Activated T-helper 2 cell treated with anti-CD3 and anti-CD28 coated beads, Interferon-gamma antibody, Interleukin-2, Interleukin-4, amounts not matched to agents 10 μg/mL and 5 μg/mL and 100 μg/mL, durations not matched to agents 14 hours and 24 hours and 36 hours (primary cell): ENCODE results near the gene DHCR24. TPM values are rescaled to one million over a fixed set of nuclear protein-coding genes. Genes with fewer than 3 reads are reported as not detected.

Experiments used
- DNase-seq: peaks from one replicate; pipeline ENCODE4 v3.0.0; 2021; ENCODE audit warnings: low spot score
- H3K27ac Mint-ChIP-seq: one replicate; pipeline ENCODE4 v1.8.0; 2021; ENCODE audit warnings: mixed read lengths
- H3K27me3 Mint-ChIP-seq: one replicate; pipeline ENCODE4 v1.8.0; 2021; ENCODE audit warnings: low read depth, mixed read lengths
- H3K36me3 Mint-ChIP-seq: one replicate; pipeline ENCODE4 v1.8.0; 2021; ENCODE audit warnings: low read depth, mixed read lengths
- H3K4me1 Mint-ChIP-seq: one replicate; pipeline ENCODE4 v1.8.0; 2021; ENCODE audit warnings: low read depth, mixed read lengths
- H3K4me3 Mint-ChIP-seq: one replicate; pipeline ENCODE4 v1.8.0; 2021; ENCODE audit warnings: low read depth, mild to moderate bottlenecking, moderate library complexity, mixed read lengths
- H3K9me3 Mint-ChIP-seq: one replicate; pipeline ENCODE4 v1.8.0; 2021; ENCODE audit warnings: mixed read lengths
- intact Hi-C: fragments of 100-400 bp; cut with micrococcal nuclease; formaldehyde crosslinking; loops from one replicate; pipeline ENCODE4 v1.15.1; 2023
- total RNA-seq: library from RNA; stranded (reverse); gene quantifications from 2 replicates; pipeline ENCODE4 v1.2.3, GENCODE V29; 2022

The DHCR24 gene
- total RNA-seq, 1 donor from 2014 or later: 231 TPM

DNA sequence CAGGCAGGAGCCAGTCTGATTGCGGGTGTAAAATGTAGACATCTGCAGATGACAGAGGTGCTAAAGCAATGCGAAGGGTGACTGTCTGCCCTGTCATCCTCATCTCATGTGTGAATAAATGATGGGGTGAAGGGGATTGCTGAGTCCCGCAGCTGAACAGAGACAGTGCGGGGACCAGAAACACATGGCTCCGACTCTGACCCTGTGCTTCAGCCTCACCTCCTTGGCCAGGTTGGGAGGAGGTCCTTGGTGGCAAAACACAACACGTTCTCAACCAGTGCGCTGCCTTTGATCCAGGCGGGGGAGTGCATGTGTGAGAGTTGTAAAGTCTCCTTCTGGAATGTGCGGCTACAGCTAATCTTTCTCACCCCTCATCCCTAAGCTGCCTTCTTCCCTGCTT, 53.9 kb downstream of the DHCR24 start:
- intact Hi-C loops: no loop called here

DNA sequence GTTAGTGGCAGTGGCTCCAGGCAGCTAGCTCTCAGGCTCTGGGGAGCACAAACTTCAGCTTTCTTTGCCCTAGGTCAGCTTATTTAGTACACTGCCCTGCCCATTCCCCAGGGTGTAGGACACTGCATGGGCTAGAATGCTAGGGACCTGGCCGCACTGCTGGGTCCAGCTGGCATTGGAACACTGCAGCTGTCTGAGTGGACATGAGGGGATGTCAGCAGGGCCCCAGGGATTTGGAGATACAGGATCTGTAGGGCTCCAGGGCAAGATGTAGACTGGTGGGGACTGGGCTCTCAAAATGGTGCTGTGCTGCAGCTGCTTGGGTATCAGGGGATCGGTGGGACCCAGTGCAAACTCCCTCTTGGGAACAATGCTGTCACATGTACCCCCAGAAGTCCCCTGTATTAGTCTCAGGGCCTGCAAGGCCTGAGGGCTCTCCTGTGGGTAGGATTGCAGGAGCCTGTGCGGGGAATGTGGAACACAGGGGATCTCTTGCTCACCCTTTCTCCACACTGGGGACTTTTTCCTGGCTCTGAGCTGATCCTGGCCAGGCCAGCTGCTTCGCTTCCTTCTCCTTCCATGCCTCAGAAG, 60.7 kb downstream of the DHCR24 start:
- Mint-ChIP-seq H3K4me3 (no peak overlapping the region), H3K9me3 (peaks cover 39% of the 10 kb centered on the region), H3K27ac (no peak overlapping the region), H3K36me3 (no peaks in the 10 kb centered on the region), H3K4me1 (no peaks in the 10 kb centered on the region), H3K27me3 (peaks cover 2% of the 10 kb centered on the region)
- DNase-seq: no peak
- intact Hi-C loops: no loop called here

More for the DNA sequence above, 53.9 kb downstream of the DHCR24 start:
- no peak overlapping the region for H3K27ac Mint-ChIP-seq
- H3K36me3 Mint-ChIP-seq: no peaks in the 10 kb centered on the region
- peaks cover 2% of the 10 kb centered on the region for H3K27me3 Mint-ChIP-seq
- no peaks in the 10 kb centered on the region for H3K4me1 Mint-ChIP-seq
- peaks cover 5% of the 10 kb centered on the region for H3K9me3 Mint-ChIP-seq
- DNase-seq: no peak
- H3K4me3 Mint-ChIP-seq: no peak overlapping the region

DNA sequence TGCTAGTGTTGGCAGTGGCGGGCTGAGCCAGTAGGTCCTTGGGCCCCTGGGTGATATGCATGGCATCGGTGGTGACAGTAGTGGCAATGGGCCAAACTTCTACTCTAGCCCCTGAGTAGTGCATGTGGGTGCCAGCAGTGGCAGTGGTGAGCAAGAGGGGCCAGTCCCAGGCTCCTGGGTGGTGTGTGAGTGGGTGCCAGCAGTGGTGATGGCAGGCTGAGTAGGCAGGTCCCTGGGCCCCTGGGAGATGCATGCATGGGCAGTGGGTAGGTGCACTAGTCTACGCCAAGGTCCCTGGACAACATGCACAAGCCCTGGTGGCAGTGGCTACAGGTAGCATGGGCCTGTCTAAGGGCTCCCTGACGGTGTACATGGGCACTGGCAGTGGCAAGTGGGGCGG, 61.3 kb downstream of the DHCR24 start:
- intact Hi-C loops: no loop called here
- no peaks in the 10 kb centered on the region for H3K4me1 Mint-ChIP-seq
- H3K27me3 Mint-ChIP-seq: peaks cover 4% of the 10 kb centered on the region
- H3K4me3 Mint-ChIP-seq: no peak overlapping the region
- DNase-seq: no peak
- no peaks in the 10 kb centered on the region for H3K36me3 Mint-ChIP-seq
- no peak overlapping the region for H3K27ac Mint-ChIP-seq
- peaks cover 39% of the 10 kb centered on the region for H3K9me3 Mint-ChIP-seq

DNA sequence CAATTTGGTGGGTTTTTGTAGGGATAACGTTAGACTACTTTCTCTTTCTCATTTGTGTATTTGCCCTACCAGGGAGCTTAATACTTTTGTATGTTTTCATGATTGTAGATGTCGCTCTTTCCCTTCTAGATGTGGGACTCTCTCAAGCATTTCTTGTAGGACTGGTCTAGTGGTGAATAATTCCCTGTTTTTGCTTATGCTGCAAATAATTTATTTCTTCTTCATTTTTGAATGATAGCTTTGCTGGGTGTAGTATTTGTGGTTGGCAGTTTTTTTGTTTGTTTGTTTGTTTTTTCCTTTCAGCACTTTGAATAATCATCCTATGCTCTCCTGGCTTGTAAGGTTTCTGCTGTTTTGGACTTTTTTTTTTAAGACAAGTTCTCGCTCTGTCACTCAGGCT, 63.3 kb downstream of the DHCR24 start:
- Mint-ChIP-seq H3K36me3 (no peaks in the 10 kb centered on the region), H3K4me3 (no peak overlapping the region), H3K9me3 (peaks cover 36% of the 10 kb centered on the region), H3K27me3 (peaks cover 5% of the 10 kb centered on the region), H3K27ac (no peak overlapping the region), H3K4me1 (no peaks in the 10 kb centered on the region)
- no peak for DNase-seq
- intact Hi-C loops: no loop called here

DNA sequence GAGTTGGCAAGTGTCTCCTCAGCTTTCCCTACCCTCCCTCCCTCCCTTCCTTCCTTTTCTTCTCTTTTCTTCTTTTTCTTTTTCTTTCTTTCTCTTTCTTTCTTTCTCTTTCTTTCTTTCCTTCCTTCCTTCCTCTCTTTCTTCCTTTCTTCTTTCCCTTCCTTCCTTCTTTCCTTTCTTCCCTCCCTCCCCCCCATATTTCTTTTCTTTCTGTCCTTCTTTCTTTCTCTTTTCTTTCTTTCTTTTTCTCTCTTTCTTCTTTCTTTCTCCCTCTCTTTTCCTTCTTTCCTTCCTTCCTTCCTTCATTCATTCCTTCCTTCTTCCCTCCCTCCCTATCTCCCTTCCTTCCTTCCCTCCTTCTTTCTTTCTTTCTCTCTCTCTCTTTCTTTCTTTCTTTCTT, 67.3 kb downstream of the DHCR24 start:
- intact Hi-C loops: no loop called here
- H3K27ac Mint-ChIP-seq: no peak overlapping the region
- H3K4me1 Mint-ChIP-seq: no peaks in the 10 kb centered on the region
- peaks cover 14% of the 10 kb centered on the region for H3K9me3 Mint-ChIP-seq
- DNase-seq: no peak
- H3K4me3 Mint-ChIP-seq: no peak overlapping the region
- no peaks in the 10 kb centered on the region for H3K36me3 Mint-ChIP-seq
- peaks cover 7% of the 10 kb centered on the region for H3K27me3 Mint-ChIP-seq

DNA sequence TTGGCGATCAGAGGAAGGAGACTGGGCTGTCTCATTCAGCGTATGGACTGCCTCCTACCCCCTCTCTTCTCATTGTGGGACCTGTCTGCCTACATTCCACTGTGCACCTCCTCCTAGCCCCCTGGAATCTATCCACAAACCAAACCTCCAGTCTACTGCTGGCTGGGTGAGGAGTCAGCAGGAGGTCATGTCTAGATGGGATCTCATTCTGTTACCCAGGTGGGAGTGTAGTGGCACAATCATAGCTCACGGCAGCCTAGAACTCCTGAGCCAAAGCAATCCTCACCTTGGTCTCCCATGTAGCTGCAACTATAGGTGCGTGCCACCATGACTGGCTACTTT, 67.8 kb downstream of the DHCR24 start:
- intact Hi-C loops: no loop called here
- Mint-ChIP-seq H3K27me3 (peaks cover 7% of the 10 kb centered on the region), H3K27ac (no peak overlapping the region), H3K4me1 (no peaks in the 10 kb centered on the region), H3K36me3 (no peaks in the 10 kb centered on the region), H3K9me3 (peaks cover 9% of the 10 kb centered on the region), H3K4me3 (no peak overlapping the region)
- DNase-seq: no peak

DNA sequence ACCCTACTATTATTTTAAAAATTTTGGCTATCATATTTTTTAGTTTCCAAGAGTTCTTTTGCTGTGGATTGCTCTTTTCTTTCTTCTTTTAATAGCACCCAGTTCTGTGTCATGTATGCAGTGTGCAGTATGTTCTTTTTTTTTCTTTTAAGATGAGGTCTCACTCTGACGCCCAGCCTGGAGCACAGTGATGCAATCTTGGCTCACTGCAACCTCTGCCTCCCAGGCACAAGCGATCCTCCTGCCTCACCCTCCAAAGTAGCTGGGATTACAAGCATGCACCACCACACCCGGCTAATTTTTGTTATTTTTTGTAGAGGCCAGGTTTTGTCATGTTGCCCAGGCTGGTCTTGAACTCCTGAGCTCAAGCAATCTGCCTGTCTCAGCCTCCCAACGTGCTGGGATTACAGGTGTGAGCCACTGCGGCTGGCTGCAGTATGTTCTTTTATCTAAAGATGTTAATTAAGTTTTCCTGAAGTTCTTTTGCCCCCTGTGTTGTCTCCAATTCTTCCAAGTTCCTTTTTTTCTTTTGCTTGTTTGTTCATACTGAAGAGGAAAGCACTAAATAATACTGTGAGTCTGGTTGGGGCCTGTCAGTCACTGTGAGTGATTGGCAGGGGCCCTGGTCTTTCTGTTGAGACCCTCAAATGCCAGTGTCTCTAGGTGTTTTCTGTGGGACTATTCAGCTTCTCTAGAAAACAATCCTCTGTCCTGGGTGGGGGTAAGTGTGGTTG, 68.4 kb downstream of the DHCR24 start:
- intact Hi-C loops: no loop called here
- H3K4me1 Mint-ChIP-seq: no peaks in the 10 kb centered on the region
- H3K9me3 Mint-ChIP-seq: peaks cover 5% of the 10 kb centered on the region
- no peak for DNase-seq
- H3K27ac Mint-ChIP-seq: no peak overlapping the region
- H3K36me3 Mint-ChIP-seq: no peaks in the 10 kb centered on the region
- H3K27me3 Mint-ChIP-seq: peaks cover 7% of the 10 kb centered on the region
- no peak overlapping the region for H3K4me3 Mint-ChIP-seq

DNA sequence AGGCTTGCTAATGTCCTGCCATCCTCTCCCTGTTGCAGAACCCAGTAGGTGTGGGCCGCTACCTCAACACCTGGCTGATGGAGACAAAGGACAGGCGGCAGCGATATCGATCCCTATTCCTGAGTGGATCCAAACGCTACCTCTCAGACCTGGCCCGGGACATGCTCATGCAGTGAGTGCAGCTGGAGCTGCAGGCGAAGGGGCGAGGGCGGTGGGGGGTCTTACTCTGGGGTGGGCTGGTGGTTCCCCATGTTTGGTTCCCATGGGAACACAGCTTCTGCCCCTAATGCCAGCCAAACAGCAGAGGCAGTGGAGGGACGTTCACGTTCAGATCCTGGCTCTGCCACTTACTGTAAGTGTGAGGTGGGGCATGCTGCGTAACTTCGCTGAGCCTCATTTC, 70.0 kb downstream of the DHCR24 start:
- no peak overlapping the region for H3K4me3 Mint-ChIP-seq
- peaks cover 7% of the 10 kb centered on the region for H3K27me3 Mint-ChIP-seq
- intact Hi-C loops: no loop called here
- no peaks in the 10 kb centered on the region for H3K9me3 Mint-ChIP-seq
- no peak for DNase-seq
- no peak overlapping the region for H3K27ac Mint-ChIP-seq
- no peaks in the 10 kb centered on the region for H3K36me3 Mint-ChIP-seq
- H3K4me1 Mint-ChIP-seq: peaks cover 6% of the 10 kb centered on the region

DNA sequence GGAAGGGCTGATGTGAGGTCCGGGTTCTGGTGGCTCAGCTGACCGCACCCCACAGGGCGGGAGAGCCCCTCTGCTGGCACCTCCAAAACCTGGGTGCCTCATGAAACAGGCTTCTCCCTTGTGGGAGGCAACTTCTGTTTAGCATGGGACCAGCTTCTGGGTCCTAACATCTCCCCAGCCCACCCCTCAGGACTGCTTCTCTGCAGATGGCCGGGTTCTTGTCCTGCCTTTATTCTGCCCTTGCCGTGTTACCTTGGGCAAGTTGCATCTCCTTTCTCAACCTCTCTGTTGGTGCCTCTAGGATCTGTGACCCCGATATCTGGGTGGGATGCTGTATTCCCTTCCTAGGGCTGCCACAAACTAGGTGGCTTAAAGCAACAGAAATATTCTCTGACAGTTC, 70.9 kb downstream of the DHCR24 start:
- H3K27me3 Mint-ChIP-seq: peaks cover 6% of the 10 kb centered on the region
- intact Hi-C loops: no loop called here
- H3K27ac Mint-ChIP-seq: no peak overlapping the region
- no peak for DNase-seq
- H3K4me1 Mint-ChIP-seq: peaks cover 6% of the 10 kb centered on the region
- no peaks in the 10 kb centered on the region for H3K9me3 Mint-ChIP-seq
- no peaks in the 10 kb centered on the region for H3K36me3 Mint-ChIP-seq
- H3K4me3 Mint-ChIP-seq: no peak overlapping the region

DNA sequence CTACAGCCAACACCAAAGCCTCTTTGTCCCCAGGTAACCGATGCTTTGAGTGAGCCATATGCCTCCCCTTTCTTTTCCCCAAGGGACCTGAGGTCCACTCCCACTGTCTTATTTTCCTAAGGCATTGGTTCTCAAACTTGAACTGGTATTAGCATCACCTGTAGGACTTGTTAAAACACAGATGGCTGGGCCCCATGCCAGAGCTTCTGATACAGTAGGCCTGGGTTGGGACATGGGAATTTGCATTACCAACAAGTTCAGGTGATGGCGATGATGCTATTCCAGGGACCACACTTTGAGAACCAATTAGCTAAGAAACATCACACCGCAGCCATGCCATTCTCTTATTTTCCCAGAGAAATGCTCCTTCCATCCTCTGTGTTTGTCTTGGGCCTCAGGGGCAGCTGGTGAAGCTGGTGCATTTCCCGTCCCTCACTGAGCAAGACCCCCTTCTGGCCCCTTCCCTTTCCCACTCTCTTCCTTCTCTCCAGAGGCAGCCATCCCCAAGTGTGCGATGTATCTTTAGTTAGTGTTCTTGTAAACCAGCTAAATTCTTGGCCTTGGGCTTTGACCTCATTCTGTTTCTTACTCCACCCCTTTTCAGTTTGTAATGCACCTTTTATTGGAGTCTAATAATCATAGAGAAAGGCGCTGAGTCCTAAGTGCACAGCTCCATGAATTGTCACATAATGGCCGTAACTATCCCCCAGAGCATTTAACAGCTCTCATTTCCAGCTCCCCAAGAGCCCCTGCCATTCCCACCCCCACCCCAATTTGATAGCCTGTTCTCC, 71.7 kb downstream of the DHCR24 start:
- no peaks in the 10 kb centered on the region for H3K9me3 Mint-ChIP-seq
- peaks cover 4% of the 10 kb centered on the region for H3K27me3 Mint-ChIP-seq
- no peaks in the 10 kb centered on the region for H3K36me3 Mint-ChIP-seq
- H3K4me1 Mint-ChIP-seq: peaks cover 6% of the 10 kb centered on the region
- no peak overlapping the region for H3K4me3 Mint-ChIP-seq
- no peak overlapping the region for H3K27ac Mint-ChIP-seq
- intact Hi-C loops: no loop called here
- no peak for DNase-seq

DNA sequence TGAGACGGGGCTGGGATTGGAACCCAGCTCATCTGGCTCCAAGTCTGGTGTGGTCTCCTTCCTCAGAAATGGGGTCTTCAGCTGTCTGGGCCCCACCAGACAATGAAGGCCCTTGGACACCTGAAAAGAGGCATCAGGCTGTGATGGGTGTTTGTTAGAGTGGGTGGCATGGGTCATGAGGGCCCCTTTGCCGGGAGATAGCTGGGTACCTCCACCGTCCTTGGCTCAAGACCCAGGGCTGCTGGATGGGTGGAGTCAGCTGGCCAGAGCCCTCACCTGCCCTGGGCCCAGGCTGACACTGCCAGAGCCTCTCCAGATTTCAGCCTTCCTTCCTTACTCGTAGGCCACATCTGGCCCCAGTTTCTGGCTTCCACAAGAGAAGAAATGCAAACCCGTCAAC, 72.4 kb downstream of the DHCR24 start:
- H3K36me3 Mint-ChIP-seq: no peaks in the 10 kb centered on the region
- peaks cover 6% of the 10 kb centered on the region for H3K4me1 Mint-ChIP-seq
- H3K9me3 Mint-ChIP-seq: no peaks in the 10 kb centered on the region
- no peak overlapping the region for H3K4me3 Mint-ChIP-seq
- H3K27me3 Mint-ChIP-seq: peaks cover 4% of the 10 kb centered on the region
- intact Hi-C loops: loop anchor here (5.0 kb wide), 1 partner anchor 322 kb away; no protein-coding TSS in a partner anchor
- H3K27ac Mint-ChIP-seq: no peak overlapping the region
- no peak for DNase-seq

DNA sequence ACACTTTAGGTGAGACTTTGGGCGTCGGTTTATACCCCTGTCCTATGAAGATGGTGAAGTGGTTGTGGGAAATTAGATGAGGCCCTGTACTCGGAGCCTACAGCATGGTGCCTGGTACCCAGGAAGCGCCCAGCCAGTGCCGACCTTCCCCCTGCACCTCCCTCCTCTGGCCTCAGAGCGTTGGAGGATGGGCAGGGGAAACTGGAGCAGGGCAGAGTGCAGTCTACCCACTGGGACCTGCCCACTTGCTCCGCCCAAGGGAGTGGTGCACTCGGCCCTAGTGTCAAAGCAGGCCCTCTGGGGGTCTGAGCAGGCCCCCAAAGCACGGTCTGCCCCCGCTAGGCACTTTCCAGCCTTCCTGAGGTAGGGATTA, 72.9 kb downstream of the DHCR24 start:
- H3K4me1 Mint-ChIP-seq: peaks cover 6% of the 10 kb centered on the region
- peaks cover 4% of the 10 kb centered on the region for H3K27me3 Mint-ChIP-seq
- H3K36me3 Mint-ChIP-seq: no peaks in the 10 kb centered on the region
- no peaks in the 10 kb centered on the region for H3K9me3 Mint-ChIP-seq
- no peak overlapping the region for H3K27ac Mint-ChIP-seq
- DNase-seq: no peak
- H3K4me3 Mint-ChIP-seq: no peak overlapping the region
- intact Hi-C loops: loop anchor here (5.0 kb wide), 1 partner anchor 322 kb away; no protein-coding TSS in a partner anchor

DNA sequence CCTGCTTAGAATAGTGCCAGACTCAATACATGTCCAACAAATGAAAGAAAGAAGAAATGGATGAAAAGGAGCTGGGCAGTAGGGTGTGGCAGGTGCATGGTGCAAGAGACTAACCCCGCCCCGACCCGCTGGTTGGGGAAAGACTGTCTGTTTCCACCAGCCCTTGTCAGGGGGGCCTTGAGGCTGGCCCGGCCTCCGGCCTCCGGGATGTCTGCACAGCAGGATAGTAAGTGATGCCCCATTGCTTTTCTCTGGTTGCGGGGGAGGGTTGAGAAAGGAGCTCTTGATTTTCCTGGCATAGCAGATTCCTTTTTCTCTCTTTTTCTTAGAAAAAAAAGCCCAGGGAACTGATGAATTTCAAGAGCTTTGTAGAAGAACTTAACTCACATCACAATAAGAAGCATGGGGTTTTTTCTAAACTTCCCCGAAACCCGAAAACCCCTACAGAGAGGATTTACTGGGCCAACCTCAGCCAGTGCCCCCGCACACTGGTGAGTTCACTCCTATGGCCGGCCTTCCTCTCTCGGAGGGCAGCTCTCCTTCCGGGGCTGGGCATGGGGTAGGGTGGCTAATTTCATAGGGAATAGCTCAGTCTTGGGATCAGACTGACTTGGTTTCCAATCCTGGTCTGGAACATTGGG, 73.4 kb downstream of the DHCR24 start:
- peaks cover 2% of the 10 kb centered on the region for H3K27me3 Mint-ChIP-seq
- intact Hi-C loops: loop anchor here (5.0 kb wide), 1 partner anchor 321 kb away; no protein-coding TSS in a partner anchor
- no peaks in the 10 kb centered on the region for H3K36me3 Mint-ChIP-seq
- no peak overlapping the region for H3K4me3 Mint-ChIP-seq
- no peak overlapping the region for H3K27ac Mint-ChIP-seq
- peaks cover 6% of the 10 kb centered on the region for H3K4me1 Mint-ChIP-seq
- no peak for DNase-seq
- H3K9me3 Mint-ChIP-seq: no peaks in the 10 kb centered on the region
